Heart right ventricle (tissue), 16 donors: ENCODE results near the gene CDHR1. TPM values are rescaled to one million over a fixed set of nuclear protein-coding genes. Genes with fewer than 3 reads are reported as not detected.

Experiments
- ATAC-seq, 8 donors: fragments of 200-7000 bp; cut with Tn5 transposase; one replicate each; pipeline ENCODE4 v1.9.1; 2020; ENCODE audit warnings: mild to moderate bottlenecking in 8 of 8, moderate library complexity in 8 of 8, moderate number of reproducible peaks in 1 of 8
- DNase-seq, 2 donors: peaks; one replicate each; pipeline ENCODE4 v3.0.0-alpha.2; 2020
- H3K27ac ChIP-seq, 10 donors: fragments of 200-600 bp; sonication (generic) in 2 of 10; one replicate each; pipeline versions ENCODE4 v1.5.0 to v1.8.0; 2020 to 2022; ENCODE audit warnings: mild to moderate bottlenecking in 3 of 10
- H3K27me3 ChIP-seq, 7 donors: fragments of 200-600 bp; one replicate each; pipeline ENCODE4 v1.8.0; 2021 to 2022; ENCODE audit warnings: mild to moderate bottlenecking in 2 of 7
- H3K36me3 ChIP-seq, 9 donors: fragments of 200-600 bp; sonication (generic) in 1 of 9; one replicate each; pipeline versions ENCODE4 v1.5.0 to v1.8.0; 2020 to 2022; ENCODE audit warnings: mild to moderate bottlenecking in 2 of 9
- H3K4me1 ChIP-seq, 9 donors: fragments of 200-600 bp; sonication (generic) in 1 of 9; one replicate each; pipeline versions ENCODE4 v1.5.0 to v1.8.0; 2020 to 2022; ENCODE audit warnings: mild to moderate bottlenecking in 4 of 9
- H3K4me3 ChIP-seq, 10 donors: fragments of 200-600 bp; sonication (generic) in 2 of 10; one replicate each; pipeline versions ENCODE4 v1.5.0 to v1.8.0; 2020 to 2022; ENCODE audit warnings: mild to moderate bottlenecking in 7 of 10, moderate library complexity in 2 of 10
- H3K9me3 ChIP-seq, 11 donors: fragments of 200-600 bp in 10 of 11; sonication (generic) in 2 of 11; one replicate each; pipeline versions ENCODE4 v1.5.0 to v1.8.0; 2013 to 2022; ENCODE audit warnings: mild to moderate bottlenecking in 2 of 11, control low read depth in 1 of 11, moderate library complexity in 1 of 11
- CTCF ChIP-seq, 9 donors: fragments of 200-600 bp; sonication (generic) in 2 of 9; IDR thresholded peaks; one replicate each; pipeline versions ENCODE4 v1.5.0 to v1.8.0; 2021 to 2022; ENCODE audit warnings: antibody characterized with exemption in 9 of 9, mild to moderate bottlenecking in 5 of 9, moderate library complexity in 1 of 9
- WGBS, 2 donors: extraction: QIAGEN DNeasy Blood & Tissue Kit; methylation state at CpG; one replicate each; pipeline ENCODE4 v1.1.7; 2013; ENCODE audit warnings: inconsistent platforms in 1 of 2; 5-methylcytosine and 5-hydroxymethylcytosine counted together
- intact Hi-C, 10 donors: fragments of 100-400 bp; cut with DNase I; formaldehyde crosslinking; loops; one replicate each; pipeline versions ENCODE4 v1.11.1 to v1.14.2; 2022
- polyA plus RNA-seq, 2 donors: library from polyadenylated mRNA; stranded (reverse); fragments of 200-250 nt; gene quantifications; one replicate each; pipeline ENCODE4 v1.2.3, GENCODE V29; 2013
- total RNA-seq, 10 donors: library from RNA; stranded (reverse); fragmentation: NEBNext Ultra II Directional in 3 of 10; extraction: Animal tissue kit (Norgen Biotek cat#: 25700) in 3 of 10; gene quantifications; one replicate each; pipeline versions ENCODE4 v1.2.1 to v1.2.4, GENCODE V29; 2021 to 2023
- donor health status: Arrhythmogenic right ventricular cardiomyopathy.
- donor health status: ischemic (EF 13 %, LVEDD 7.1; RV severe dilation, severe dysfunction).
- donor health status: healthy with polysubstance abuse.
- donor health status: DM: no; HTN: yes; CAD: no.
- donor health status: DM: no; HTN: no; CAD: no.
- donor health status: ischemic (EF 25% LVEDD 6.9; RV normal size, moderate dysfunction).
- donor health status: ischemic (EF 25% LVEDD 5.7; RV mildly dilated, moderate dysfunction).
- donor health status: healthy.
- donor health status: DM: yes; HTN: yes; CAD: no.
- donor health status: Ischemic cardiomyopathy.
- donor health status: ischemic (EF 35%, LVEDD 5.7; RV mildly dilated, moderate dysfunction).
- donor health status: nonischemic (EF 11% LVEDD 7.7; RV severe dilation, severe dysfunction).
- donor health status: DM: yes; HTN: yes; CAD: no.
- donor health status: PGD.
- donor health status: ischemic (EF 29% LVEDD 5.4; RV normal size, mild dysfunction).
- donor health status: nonischemic (EF 23%, LVEDD 6.1; RV moderate dilation, normal function).

CDHR1 gene
- total and polyA plus RNA-seq, 12 donors, result 0.12 to 1.3 (median 0.39) TPM

GRCh38 chr10:84244651-84245270 lies 50.4 kb downstream of the CDHR1 start, which contains the start of gene RGR:
TSS of gene RGR (plus strand) at chr10:84245053. CDS start at chr10:84245091, 38 bp downstream.
- WGBS, 2 donors, result 55 to 64% methylated on average over 9 of the region's 9 CpGs
- DNase-seq, result peak; percentile 49 to 54
- no peaks in the 10 kb centered on the region for H3K36me3 ChIP-seq
- ATAC-seq, result peak; percentile 77 to 91 (median 86)
- H3K4me1 ChIP-seq, result no peaks in the 10 kb centered on the region
- TF ChIP-seq CTCF (IDR thresholded peaks at IDR 0.05), result no peak
- no peaks in the 10 kb centered on the region for H3K9me3 ChIP-seq
- peak within 1 kb of the TSS in 3 of 10 donors; percentile 2 to 13 (median 10) for H3K4me3 ChIP-seq
- H3K27me3 ChIP-seq, result peaks cover 0 to 15% (median 0%) of the 10 kb centered on the region in 7 donors
- intact Hi-C loops, result no loop called here
- peak within 1 kb of the TSS in 5 of 10 donors; percentile 34 to 72 (median 40) for H3K27ac ChIP-seq

- no peak for ATAC-seq
- no peak overlapping the region for H3K27ac ChIP-seq
- peaks cover 0 to 13% (median 0%) of the 10 kb centered on the region in 7 donors for H3K27me3 ChIP-seq
- H3K4me1 ChIP-seq, result no peaks in the 10 kb centered on the region
- no peaks in the 10 kb centered on the region for H3K36me3 ChIP-seq
- intact Hi-C loops, result no loop called here
- no peak overlapping the region for H3K4me3 ChIP-seq
- no peak for TF ChIP-seq CTCF (IDR thresholded peaks at IDR 0.05)
- 79 to 85% methylated on average over 6 of the region's 6 CpGs for WGBS, 2 donors
- peaks cover 0 to 11% (median 0%) of the 10 kb centered on the region in 11 donors for H3K9me3 ChIP-seq
- DNase-seq, result no peak
Observed at GRCh38 chr10:84247496-84247895, 53.2 kb downstream of the CDHR1 start.

- 63 to 69% methylated on average over 12 of the region's 12 CpGs for WGBS, 2 donors
Observed at GRCh38 chr10:84248794-84249193, 54.5 kb downstream of the CDHR1 start.

More at GRCh38 chr10:84248794-84249193, 54.5 kb downstream of the CDHR1 start:
- DNase-seq, result no peak
- no peak for ATAC-seq
- no peak overlapping the region for H3K4me3 ChIP-seq
- H3K27me3 ChIP-seq, result peaks cover 0 to 13% (median 0%) of the 10 kb centered on the region in 7 donors
- peaks cover 0 to 11% (median 0%) of the 10 kb centered on the region in 11 donors for H3K9me3 ChIP-seq
- H3K27ac ChIP-seq, result no peak overlapping the region
- H3K4me1 ChIP-seq, result no peaks in the 10 kb centered on the region
- TF ChIP-seq CTCF (IDR thresholded peaks at IDR 0.05), result no peak
- intact Hi-C loops, result no loop called here
- H3K36me3 ChIP-seq, result no peaks in the 10 kb centered on the region
